Mammary epithelial cell (primary cell): Measurements from ENCODE around the gene FTSJ3.

Source experiments
- CTCF ChIP-seq, 2 donors: IDR thresholded peaks in 1 of 2; conservative IDR thresholded peaks in 1 of 2; 2 replicates each; pipeline ENCODE4 v1.5.1; 2011 to 2012; ENCODE audit warnings: inconsistent platforms in 2 of 2, low read length in 2 of 2, mild to moderate bottlenecking in 2 of 2, control low read depth in 1 of 2, low read depth in 1 of 2; ENCODE audit not compliant: insufficient read depth in 1 of 2; ENCODE audit errors: extremely low read depth in 1 of 2
- EZH2 ChIP-seq: IDR thresholded peaks from 2 replicates; pipeline ENCODE4 v1.6.1; 2012; ENCODE audit warnings: low read length, inconsistent platforms, borderline replicate concordance

GRCh38 chr17:63785556-63785955 lies 41.9 kb downstream of the FTSJ3 start:
- TF ChIP-seq CTCF (conservative IDR thresholded peaks at IDR 0.05 in 1 of 2, IDR thresholded peaks at IDR 0.05 in 1 of 2; ENCODE audit: extremely low read depth in 1 of 2, insufficient read depth in 1 of 2, low read depth in 1 of 2, low read length in 2 of 2) (no peak), EZH2 (no peak)
